ENCODE measurements around the gene ADAMTS6.
"Not testable (repeated sequence)": the region's sequence is repeated elsewhere in the genome, so short reads cannot be mapped to it uniquely, and the experiment has no call there.

Gene ADAMTS6

GRCh38 chr5:65481635-65482295, at the start of gene ADAMTS6:
ADAMTS6 (minus strand) TSS chr5:65481920; CDS start chr5:65473673, 8,247 bp downstream.
- DNase-seq: peak; percentile 66

GRCh38 chr5:65530904-65531303, 49.2 kb upstream of the ADAMTS6 start:
- DNase-seq: no peak

GRCh38 chr5:65525726-65526125, 44.0 kb upstream of the ADAMTS6 start:
- no peak for DNase-seq

GRCh38 chr5:65512170-65512937, 30.6 kb upstream of the ADAMTS6 start:
- DNase-seq: no peak

GRCh38 chr5:65508978-65509377, 27.3 kb upstream of the ADAMTS6 start:
- DNase-seq: no peak

- DNase-seq: no peak
Observed at GRCh38 chr5:65506961-65507360, 25.2 kb upstream of the ADAMTS6 start.

GRCh38 chr5:65489119-65489518, 7.4 kb upstream of the ADAMTS6 start:
- DNase-seq: no peak

GRCh38 chr5:65488038-65488687, 6.4 kb upstream of the ADAMTS6 start:
- not testable (repeated sequence) for DNase-seq

GRCh38 chr5:65486803-65487202, 5.1 kb upstream of the ADAMTS6 start:
- not testable (repeated sequence) for DNase-seq

GRCh38 chr5:65485405-65485804, 3.7 kb upstream of the ADAMTS6 start:
- DNase-seq: no peak

- DNase-seq: peak; percentile 22
Observed at GRCh38 chr5:65483546-65484346, 2.0 kb upstream of the ADAMTS6 start.

- DNase-seq: no peak
Observed at GRCh38 chr5:65482736-65483545, 1.2 kb upstream of the ADAMTS6 start.

GRCh38 chr5:65482296-65482735, 596 bp upstream of the ADAMTS6 start:
- DNase-seq: no peak

GRCh38 chr5:65481171-65481581, 544 bp downstream of the ADAMTS6 start:
- no peak for DNase-seq

GRCh38 chr5:65480306-65480865, 1.3 kb downstream of the ADAMTS6 start:
- DNase-seq: no peak

- DNase-seq: no peak
Observed at GRCh38 chr5:65479527-65479926, 2.2 kb downstream of the ADAMTS6 start.

GRCh38 chr5:65478336-65478735, 3.4 kb downstream of the ADAMTS6 start:
- no peak for DNase-seq

GRCh38 chr5:65475895-65476294, 5.8 kb downstream of the ADAMTS6 start:
- DNase-seq: no peak

- no peak for DNase-seq
Observed at GRCh38 chr5:65475336-65475735, 6.4 kb downstream of the ADAMTS6 start.

GRCh38 chr5:65474130-65474711, 7.5 kb downstream of the ADAMTS6 start:
- DNase-seq: no peak

GRCh38 chr5:65468633-65469032, 13.1 kb downstream of the ADAMTS6 start:
- no peak for DNase-seq
